Islet precursor cell (in vitro differentiated cells): ENCODE results near the gene ZC3H18.

ENCODE experiments used
- DNase-seq: peaks from one replicate; pipeline ENCODE4 v3.0.0-alpha.2; 2018

The ZC3H18 gene

DNA sequence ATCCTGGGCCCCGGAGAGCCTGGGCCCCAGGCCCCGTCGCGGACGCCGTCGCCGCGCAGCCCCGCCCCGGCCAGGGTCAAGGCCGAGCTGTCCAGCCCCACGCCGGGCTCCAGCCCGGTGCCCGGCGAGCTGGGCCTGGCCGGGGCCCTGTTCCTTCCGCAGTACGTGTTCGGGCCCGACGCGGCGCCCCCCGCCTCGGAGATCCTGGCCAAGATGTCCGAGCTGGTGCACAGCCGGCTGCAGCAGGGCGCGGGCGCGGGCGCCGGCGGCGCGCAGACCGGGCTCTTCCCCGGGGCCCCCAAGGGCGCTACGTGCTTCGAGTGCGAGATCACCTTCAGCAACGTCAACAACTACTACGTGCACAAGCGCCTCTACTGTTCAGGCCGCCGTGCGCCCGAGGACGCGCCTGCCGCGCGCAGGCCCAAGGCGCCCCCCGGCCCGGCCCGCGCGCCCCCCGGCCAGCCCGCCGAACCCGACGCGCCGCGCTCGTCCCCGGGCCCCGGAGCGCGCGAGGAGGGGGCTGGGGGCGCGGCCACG lies 36.8 kb upstream of the ZC3H18 start:
- peak; percentile 71 for DNase-seq

DNA sequence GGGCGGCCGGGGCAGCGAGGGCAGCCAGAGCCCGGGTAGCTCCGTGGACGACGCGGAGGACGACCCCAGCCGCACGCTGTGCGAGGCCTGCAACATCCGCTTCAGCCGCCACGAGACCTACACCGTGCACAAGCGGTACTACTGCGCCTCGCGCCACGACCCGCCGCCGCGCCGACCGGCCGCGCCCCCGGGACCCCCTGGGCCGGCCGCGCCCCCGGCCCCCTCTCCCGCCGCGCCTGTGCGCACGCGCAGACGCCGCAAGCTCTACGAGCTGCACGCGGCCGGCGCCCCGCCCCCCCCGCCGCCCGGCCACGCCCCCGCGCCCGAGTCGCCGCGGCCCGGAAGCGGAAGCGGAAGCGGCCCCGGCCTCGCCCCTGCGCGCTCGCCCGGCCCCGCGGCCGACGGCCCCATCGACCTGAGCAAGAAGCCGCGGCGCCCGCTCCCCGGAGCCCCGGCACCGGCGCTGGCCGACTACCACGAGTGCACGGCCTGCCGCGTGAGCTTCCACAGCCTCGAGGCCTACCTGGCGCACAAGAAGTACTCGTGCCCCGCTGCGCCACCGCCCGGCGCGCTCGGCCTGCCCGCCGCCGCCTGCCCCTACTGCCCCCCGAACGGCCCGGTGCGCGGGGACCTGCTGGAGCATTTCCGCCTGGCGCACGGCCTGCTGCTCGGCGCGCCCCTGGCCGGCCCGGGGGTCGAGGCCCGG lies 36.1 kb upstream of the ZC3H18 start:
- peak; percentile 85 for DNase-seq

DNA sequence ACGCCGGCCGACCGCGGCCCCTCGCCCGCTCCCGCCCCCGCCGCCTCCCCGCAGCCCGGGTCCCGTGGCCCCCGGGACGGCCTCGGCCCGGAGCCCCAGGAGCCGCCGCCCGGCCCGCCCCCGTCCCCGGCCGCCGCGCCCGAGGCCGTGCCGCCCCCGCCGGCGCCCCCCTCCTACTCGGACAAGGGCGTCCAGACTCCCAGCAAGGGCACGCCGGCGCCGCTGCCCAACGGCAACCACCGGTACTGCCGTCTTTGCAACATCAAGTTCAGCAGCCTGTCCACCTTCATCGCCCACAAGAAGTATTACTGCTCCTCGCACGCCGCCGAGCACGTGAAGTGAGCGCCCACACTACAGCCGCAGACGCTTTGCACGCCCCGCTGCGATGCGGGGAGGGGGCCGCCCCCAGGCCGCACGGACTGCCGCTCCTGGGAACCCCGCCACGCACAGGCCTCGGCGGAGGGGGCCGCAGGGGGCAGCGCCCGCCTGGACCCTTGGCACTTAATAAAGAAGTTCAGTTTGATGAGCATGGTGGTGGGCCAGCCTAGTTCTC lies 35.5 kb upstream of the ZC3H18 start:
- no peak for DNase-seq

DNA sequence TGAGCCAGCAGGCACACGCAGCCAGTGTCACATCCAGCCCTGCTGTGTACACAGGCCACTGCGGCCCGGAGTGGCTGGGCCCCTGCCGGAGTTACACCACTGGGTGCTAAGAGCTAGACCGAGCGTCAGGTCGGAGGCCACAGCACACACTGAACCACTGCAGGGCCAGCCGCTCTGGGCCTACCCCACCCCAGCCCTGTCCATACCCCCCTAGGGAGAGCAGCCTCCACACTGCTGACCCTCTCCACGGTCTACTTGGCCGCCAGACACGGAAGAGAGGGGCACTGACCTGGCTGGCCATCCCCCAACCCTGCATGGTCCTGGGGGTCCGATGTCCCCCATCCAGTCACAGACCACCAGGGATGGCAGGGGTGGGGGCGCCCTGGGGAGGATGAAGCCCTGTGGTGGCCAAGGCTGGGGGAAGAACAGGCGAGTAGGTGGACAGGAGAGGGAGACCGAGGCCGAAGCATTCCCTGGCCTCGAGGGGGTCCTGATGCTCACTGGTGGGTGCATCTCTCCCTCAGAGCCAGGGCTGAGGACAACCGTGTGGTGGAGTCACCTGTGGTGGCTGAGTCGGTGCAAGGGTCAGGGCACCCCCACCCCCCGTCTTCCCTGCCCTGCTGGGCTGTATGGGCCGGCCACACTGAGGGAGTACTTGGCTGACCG lies 34.9 kb upstream of the ZC3H18 start:
- no peak for DNase-seq

DNA sequence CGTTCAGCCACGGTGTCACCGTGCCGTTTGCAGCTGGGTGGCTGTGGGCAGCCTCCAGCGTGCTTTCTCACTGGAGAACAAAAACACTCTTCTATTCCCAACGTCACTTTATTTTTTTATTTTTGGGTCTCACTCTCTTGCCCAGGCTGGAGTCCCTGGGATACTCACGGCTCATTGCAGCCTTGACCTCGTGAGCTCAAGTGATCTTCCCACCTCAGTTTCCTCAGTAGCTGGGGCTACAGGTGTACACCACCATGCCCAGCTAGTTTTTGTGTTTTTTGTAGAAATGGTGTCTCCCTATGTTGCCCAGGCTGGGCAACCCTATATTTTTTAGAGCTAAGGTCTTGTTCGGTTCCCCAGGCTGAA lies 34.4 kb upstream of the ZC3H18 start:
- no peak for DNase-seq

DNA sequence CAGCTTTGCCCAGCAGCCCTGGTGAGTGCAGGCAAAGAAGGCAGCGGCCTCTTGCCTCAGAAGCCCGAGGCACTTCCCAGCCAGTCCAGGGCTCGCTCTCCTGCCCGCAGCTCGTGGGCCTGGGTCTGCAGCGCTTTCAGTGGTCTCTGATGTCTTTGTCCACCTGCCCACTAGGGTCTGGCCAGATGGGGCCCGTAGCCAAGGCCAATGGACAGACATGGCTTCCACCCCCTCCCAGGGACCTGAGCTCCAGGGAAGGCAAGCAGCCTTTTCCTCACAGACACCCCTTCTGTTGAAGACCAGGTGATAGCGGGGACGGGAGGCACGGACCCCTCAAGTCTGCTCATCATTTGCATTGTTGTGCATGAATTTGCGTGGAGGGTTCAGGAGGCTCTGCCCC lies 33.7 kb upstream of the ZC3H18 start:
- no peak for DNase-seq

DNA sequence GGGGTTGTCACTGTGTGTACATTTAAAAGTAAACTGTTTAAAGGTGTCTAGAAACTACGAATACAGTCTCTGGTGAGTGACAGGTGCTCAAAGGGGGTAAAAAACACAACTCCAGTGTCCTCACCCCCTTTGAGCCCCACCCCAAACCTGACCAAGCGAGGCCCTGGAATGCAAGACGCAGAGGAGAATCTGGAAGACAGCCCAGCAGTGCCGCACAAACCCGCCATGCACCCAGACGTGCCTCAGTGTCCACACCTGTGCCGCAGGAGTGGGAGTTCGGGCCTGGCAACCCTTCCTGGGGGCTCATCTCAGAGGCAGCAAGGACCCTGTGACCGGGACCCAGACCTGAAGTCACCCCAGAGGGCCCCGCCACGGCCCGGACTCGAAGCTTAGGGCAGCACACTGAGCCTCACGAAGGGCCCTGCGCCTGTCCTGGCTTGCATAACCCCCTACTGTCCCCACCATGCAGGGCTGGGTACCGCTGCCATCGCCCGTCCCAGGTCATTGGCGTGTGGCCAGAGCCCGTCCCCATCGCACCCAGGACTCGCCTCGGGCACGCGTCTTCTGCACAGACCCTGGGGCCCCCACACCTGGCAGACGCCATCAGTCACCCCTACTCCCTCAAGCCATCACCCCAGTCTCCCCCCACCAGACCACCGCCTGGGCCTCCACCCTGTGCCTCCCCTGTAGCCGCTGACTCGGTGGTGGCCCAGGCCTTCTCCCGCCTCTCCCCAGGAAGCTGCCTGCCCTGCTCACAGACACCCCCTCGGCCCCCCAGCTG lies 33.0 kb upstream of the ZC3H18 start:
- DNase-seq = no peak

DNA sequence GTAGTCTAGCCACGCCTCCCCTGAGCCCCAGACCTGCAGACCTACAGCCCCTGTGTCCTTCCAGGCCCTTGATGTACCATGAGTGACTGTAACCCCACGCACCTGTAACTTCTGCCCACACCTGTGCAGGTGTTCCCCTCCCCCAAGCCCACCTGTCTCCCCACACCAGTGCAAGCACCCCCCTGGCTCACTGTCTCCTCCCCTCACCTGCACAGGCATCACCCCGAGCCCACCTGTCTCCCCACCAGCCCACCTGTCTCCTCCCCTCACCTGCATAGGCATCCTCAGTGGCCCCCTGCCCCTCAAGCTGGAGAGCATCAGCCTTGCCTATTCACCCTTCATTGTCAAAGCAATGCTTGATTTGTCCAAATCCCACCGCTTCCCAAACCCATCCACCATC lies 32.3 kb upstream of the ZC3H18 start:
- DNase-seq = no peak

DNA sequence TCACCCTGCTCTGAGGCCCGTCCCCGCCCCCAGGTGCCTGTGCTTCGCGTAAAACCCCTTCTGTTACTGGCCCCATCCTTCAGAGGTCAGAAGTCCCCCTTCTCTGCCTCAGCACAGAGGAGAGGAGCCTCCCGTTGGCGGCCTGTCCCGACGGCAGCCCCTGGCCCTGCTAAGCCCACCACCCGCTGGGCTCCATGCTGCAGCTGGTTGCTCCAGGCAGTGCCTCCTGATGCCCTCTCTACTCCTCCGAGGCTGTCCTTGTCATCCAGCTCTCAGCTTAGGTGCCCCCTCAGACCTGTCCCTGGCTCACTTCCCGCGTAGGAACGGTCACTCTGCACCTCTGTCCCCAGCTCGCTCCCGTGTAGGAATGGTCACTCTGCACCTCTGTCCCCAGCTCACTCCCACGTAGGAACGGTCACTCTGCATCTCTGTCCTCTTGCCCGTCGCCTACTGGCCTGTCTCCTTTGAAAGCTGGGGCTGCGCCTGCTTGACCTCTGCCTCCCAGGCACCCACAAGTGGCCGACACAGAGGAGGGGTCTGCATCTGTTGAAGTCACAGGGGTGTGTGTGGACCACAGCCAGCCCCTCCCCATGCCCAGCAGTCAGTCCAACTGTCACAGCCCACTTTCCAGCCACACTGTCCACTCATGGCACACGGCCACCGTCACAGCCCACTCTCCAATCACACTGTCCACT lies 31.7 kb upstream of the ZC3H18 start:
- DNase-seq = no peak

DNA sequence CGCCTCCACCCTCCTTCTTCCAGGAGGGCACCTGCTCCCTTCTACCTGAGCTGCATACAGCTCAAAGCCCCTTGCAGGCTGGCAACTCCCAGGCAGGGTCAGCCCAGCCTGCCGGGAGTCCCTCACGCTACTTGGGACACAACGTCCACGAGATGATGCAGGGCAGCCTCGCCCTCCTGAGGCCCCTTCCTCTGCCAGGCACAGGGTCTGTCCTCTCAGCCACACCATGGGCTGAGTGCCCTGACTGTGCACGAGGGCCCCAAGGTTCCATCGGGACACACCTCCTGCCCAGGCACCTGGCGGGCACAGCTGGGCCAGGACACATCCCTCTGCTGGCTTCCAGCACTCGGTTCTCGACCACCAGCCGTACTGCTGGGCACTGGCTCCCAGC lies 30.9 kb upstream of the ZC3H18 start:
- DNase-seq = no peak

DNA sequence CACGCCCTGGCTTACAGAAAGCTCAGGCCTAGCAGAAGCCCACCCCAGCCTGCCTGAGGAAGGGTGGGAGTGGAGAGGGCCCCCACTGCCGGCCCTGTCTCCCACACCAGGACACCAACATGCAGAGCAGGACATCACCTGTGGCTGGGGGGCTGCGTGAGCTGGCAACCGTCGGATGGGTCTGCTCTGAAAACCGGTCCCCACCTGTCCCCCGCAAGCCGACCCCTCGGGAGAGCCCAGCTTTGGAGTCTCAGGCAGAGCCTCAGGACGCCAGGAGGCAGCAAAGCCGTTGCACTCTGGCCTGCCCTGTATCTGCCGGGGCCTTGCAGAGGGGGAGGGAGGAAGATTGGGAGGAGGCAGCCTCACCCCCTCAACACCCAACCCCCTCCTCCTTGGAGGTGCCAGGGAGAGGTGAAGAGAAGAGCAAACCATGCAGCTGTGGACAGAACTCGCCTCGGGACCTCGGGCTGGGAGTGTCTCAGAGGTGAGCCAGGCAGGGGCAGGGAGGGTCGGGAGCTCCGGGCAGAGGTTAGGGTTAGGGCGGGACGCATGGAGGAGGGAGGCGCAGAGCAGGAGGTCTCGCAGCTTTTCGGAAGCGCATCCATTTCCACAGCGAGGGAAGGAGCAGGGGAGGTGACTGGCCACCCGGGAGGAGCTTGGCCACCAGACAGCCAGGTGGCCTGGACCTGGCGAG lies 30.4 kb upstream of the ZC3H18 start:
- no peak for DNase-seq

DNA sequence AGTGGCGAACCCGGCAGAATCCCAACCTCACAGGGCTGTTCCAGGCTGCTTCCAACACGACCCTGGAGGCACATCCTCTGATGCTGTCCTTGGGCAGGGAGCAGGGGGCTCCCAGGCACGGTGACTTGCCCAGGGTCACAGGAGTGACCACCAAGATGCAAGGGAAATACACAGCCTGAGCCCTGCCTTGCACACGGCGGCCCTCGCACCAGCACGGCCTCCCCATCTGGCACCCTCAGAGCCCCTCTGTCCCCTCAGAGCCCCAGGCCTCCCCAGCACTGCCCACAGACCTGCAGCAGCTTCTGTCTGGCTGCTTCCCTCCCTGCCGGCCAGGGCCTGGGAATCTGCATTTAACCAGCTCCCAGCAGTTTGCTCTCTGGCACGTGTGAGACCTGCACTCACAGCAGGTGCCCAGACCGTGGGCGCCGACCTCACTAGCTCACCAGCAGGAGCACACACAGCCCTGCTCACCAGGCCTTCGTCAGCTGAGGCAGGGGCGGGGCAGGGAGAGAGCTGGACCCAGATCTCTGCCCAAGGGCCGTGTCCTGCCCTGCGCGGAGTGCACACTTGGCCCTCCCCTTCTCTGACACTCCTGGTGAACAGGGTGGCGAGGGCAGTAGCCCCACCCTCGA lies 29.7 kb upstream of the ZC3H18 start:
- DNase-seq = no peak

DNA sequence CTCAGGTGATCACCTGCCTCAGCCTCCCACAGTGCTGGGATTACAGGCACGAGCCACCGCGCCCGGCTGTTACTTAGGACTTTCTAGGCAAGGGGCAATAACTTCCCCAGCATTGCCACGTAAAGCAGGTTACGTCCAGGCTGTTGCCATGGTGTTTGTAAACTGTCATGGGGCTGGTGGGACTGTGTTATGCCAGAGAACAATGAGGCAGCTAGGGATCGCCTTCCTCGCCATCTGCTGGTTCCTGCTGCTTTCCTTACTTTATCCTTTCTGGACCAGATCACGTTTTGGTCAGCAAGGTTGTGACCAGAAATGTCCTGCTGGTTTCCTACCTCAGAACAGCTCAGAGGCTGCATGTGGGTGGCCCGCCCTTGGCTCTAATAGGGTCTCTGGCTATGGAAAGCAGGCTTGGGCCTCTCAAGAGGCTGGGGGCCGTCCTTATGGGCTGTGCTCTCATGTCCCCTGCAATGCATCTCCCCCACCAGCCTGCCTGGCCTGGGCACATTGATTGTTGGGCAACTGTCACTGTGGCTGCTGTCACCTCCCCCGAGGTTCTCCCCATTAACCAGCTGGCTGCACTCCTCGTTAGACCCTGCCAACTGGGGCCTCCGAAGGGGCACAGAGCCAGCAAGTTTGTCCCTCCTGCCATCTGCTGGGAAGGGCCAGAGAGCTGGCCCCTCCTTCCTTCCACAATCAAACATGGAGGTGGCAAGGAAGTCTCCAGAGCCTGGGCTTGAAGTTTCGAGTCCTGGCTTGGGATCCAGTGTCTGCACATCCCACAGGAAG lies 28.2 kb upstream of the ZC3H18 start:
- no peak for DNase-seq

DNA sequence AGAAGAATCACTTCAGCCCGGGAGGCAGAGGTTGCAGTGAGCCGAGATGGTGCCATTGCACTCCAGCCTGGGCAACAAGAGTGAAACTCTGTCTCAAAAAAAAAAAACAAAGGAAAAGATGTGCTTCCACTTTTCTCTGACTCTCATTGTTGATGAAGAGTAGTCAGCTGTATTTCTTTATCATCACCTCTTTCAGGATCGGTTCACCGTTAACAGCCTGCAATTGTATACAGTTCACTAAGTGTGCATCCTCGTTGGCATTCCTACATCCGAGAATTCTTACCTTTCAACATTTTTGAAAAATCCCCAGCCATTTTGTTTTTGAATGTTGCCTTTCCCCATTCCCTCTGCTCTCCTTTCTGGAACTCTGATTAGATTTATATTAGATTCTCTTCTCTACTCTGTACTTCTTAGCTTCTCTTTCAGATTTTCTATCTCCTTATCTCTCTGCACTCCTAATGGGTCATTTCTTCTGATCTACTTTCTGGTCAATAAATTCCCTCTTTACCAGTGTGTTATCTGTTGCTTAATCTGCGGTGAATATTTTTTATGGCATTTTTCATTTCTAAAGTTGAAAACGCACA lies 26.9 kb upstream of the ZC3H18 start:
- DNase-seq = no peak

DNA sequence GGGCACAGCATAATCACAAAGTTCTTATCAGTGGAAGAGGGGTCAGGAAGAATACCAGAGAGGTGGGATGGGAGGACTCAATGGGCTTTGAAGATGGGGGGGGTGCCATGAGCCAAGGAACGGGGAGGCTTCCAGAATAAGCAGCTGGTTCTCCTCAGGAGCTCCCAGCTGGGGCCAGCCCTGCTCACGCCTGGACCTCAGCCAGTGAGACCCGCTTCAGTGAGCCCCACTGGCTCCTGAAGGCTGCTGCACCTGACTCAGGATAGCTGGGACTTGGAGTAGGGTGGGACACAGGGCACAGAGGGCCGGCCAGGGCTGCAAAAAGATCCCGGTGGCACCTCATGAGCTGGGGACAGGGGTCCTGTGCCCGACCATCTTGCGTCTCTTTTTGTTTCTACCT lies 24.4 kb upstream of the ZC3H18 start:
- DNase-seq = no peak

DNA sequence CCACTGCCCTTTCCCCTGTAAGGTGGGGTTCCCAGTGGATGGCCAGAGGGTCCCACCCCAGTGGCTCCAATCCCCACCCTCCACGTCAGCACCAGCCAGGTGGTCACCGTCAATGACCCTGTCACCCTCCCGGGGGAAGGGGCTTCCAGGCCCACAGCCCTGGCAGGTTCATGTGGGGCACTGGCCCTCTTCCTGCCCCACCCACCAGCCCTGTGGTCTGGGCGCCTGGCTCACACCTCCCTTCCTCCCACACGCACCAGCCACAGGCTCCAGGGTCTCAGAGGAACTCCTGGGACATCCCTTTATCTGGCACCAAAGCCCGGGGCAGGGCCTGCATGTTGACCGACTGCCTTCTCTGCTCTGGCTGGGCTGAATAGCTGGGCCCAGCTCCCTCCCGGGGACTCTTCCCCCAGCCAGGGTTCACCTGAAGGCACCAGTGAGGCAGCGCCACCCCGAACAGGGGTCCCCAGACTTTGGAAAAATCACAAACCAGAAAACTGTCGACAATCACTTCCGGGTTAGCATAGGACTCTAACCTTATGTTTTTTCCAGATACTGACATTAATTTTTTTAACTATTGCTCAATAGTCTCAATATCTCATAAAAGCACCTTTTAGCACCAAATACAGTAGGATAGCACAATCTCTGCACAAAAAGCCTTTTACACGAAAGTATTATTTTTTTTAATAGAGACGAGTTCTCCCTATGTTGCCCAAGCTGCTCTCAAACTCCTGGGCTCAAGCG lies 21.9 kb upstream of the ZC3H18 start:
- DNase-seq = no peak

DNA sequence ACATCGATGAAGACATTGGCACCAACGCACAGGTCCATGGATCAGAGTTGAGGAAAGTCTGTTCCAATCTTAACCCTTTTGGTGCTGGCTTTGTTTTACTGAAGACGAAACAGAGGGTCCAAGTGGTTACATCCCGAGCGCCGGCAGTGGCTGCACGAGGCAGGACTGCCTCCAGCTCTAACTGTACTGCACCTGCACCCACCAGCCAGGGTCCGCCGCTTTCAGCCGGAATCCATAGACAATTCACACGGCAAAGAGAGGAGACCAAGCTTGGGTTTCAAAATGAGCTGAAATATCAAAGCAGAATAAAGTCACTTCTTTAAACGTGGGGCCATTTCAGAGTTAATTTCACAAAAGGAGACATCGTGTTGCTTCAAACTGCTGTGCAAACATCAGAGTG lies 21.2 kb upstream of the ZC3H18 start:
- no peak for DNase-seq

DNA sequence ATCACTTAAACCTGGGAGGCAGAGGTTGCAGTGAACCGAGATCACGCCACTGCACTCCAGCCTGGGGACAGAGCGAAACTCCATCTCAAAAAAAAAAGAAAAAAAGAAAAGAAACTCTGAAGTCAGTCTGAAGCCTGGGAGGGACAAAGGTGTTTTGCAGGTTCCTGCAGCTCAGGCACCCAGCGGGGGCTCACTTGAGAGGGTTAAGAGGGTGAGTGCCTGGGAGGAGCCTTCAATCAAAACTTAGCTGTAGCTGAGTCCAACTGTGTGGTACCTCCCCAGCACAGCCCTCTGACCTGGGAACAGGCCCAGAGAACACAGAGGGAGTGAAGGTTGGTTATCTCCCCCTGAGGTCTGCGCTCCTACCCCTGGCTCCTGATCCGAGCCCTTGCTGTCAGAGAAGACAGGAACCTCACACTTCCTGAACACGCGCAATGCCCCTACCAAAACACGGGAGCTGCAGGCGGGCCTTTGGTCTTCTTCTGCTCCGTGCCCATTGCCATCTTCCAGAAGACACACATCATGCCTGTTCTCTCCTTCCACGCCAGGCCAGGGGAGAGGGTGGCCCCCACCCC lies 20.4 kb upstream of the ZC3H18 start:
- DNase-seq = no peak

DNA sequence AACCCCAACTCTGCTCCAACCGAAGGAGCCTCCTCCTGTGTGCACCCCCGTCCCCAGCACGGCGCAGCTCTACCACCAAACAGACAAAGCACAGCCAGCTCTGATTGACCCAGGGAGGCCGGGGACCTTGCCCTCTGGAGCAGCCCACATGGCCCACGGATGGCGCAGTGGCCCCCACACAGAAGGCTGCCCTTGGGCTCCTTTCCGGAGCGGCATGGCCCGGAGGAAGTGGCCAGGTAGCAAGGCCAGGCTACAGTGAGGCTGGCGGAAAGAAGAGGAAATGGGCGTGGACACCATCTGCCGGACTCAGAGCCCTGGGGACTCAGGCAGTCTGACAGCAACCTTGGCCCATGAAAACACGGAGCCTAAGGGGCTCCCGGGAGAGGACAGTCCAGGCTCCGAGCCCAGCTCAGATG lies 19.9 kb upstream of the ZC3H18 start:
- DNase-seq = no peak

DNA sequence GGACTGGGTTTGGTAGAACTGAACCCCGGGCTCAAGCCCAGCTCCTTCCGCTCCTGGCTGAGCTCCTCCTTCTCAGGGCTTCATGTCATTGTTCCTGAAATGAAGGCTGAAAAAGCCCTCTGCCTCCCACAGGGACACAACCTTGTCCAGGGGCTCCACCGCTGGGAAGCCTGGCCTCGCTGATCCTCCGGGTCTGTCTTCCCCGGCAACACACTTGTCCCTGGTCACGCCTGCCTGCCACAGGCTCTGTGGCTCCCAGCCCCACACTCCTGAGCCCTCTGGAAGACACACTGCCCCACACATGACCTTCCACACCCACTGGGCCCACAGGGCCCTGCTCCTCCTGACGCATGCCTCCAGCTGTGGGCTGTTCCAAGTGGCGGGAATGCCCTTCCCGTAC lies 18.0 kb upstream of the ZC3H18 start:
- DNase-seq = no peak
